B cell (primary cell): ENCODE data around the gene RPS28. TPM values are rescaled to one million over a fixed set of nuclear protein-coding genes. Genes with fewer than 3 reads are reported as not detected.

Source experiments
- ATAC-seq: fragments of 200-7000 bp; cut with Tn5 transposase; one replicate; pipeline ENCODE4 v1.10.0; 2021; ENCODE audit warnings: low read depth, mild to moderate bottlenecking, moderate number of reproducible peaks, moderate library complexity
- CTCF ChIA-PET: fragments of 350-600 bp; sonication (Branson Sonifier 250); formaldehyde crosslinking; loops from one replicate; lab custom pipeline; 2021; ENCODE audit warnings: antibody characterized with exemption, inconsistent platforms; lab: Charles Lee
- POLR2A ChIA-PET: fragments of 350-600 bp; sonication (Branson Sonifier 250); formaldehyde crosslinking; loops from one replicate; lab custom pipeline; 2021; ENCODE audit warnings: antibody characterized with exemption; lab: Charles Lee
- DNase-seq: peaks from one replicate; pipeline ENCODE4 v3.0.0; 2013
- H2AFZ ChIP-seq: 2 replicates; pipeline ENCODE4 v1.6.1; 2012; ENCODE audit warnings: mild to moderate bottlenecking, low read depth, low read length; ENCODE audit not compliant: insufficient read depth, poor library complexity, severe bottlenecking
- H3K27ac ChIP-seq, 2 donors: 1 replicate in 1 of 2; 2 replicates in 1 of 2; pipeline ENCODE4 v1.5.1; 2012 to 2013; ENCODE audit warnings: low read length in 2 of 2, mild to moderate bottlenecking in 2 of 2, moderate library complexity in 1 of 2
- H3K27me3 ChIP-seq, 4 experiments: fragments of 200-600 bp in 1 of 4; sonication (generic) in 1 of 4; replicated peaks in 1 of 4; 1 replicate in 2 of 4; 2 replicates in 2 of 4; pipeline versions ENCODE4 v1.6.1 to v1.7.0; 2013 to 2016; ENCODE audit warnings: low read length in 3 of 4, mild to moderate bottlenecking in 2 of 4, mixed read lengths in 1 of 4, moderate library complexity in 1 of 4; ENCODE audit not compliant: insufficient read depth in 4 of 4, control insufficient read depth in 3 of 4; ENCODE audit errors: control extremely low read depth in 1 of 4
- H3K36me3 ChIP-seq, 2 experiments: replicated peaks in 1 of 2; 1 replicate in 1 of 2; 2 replicates in 1 of 2; pipeline versions ENCODE4 v1.6.1 to v1.7.1; 2013; ENCODE audit warnings: low read length in 1 of 2; ENCODE audit not compliant: insufficient read depth in 2 of 2, control insufficient read depth in 1 of 2; ENCODE audit errors: control extremely low read depth in 1 of 2, extremely low read depth in 1 of 2
- H3K4me1 ChIP-seq, 2 donors: fragments of 200-600 bp in 1 of 2; sonication (generic) in 1 of 2; 1 replicate in 1 of 2; 2 replicates in 1 of 2; pipeline versions ENCODE4 v1.5.1 to v1.6.1; 2013 to 2017; ENCODE audit warnings: low read length in 2 of 2; ENCODE audit not compliant: control insufficient read depth in 2 of 2, insufficient read depth in 2 of 2
- H3K4me2 ChIP-seq: replicated peaks from 2 replicates; pipeline ENCODE3; 2012; ENCODE audit warnings: mild to moderate bottlenecking, low read depth, low read length; ENCODE audit not compliant: poor library complexity, severe bottlenecking
- H3K4me3 ChIP-seq, 5 experiments: fragments of 200-600 bp in 1 of 5; sonication (generic) in 1 of 5; 1 replicate in 3 of 5; 2 replicates in 2 of 5; pipeline versions ENCODE4 v1.5.1 to v1.7.0; 2011 to 2016; ENCODE audit warnings: low read length in 4 of 5, mild to moderate bottlenecking in 4 of 5, low read depth in 2 of 5, control low read depth in 1 of 5, moderate library complexity in 1 of 5; ENCODE audit not compliant: insufficient read depth in 1 of 5; ENCODE audit errors: control extremely low read depth in 1 of 5, extremely low read depth in 1 of 5
- H3K79me2 ChIP-seq: fragments of 200-600 bp; sonication (generic); one replicate; pipeline ENCODE4 v1.6.0; 2016; ENCODE audit warnings: low read length; ENCODE audit not compliant: control insufficient read depth, insufficient read depth
- H3K9ac ChIP-seq: fragments of 200-600 bp; sonication (generic); 2 replicates; pipeline ENCODE4 v1.6.1; 2017; ENCODE audit warnings: mild to moderate bottlenecking, low read length, moderate library complexity
- H3K9me3 ChIP-seq, 3 donors: one replicate each; pipeline versions ENCODE4 v1.6.1 to v1.7.1; 2013; ENCODE audit warnings: low read length in 2 of 3; ENCODE audit not compliant: control insufficient read depth in 2 of 3, insufficient read depth in 1 of 3; ENCODE audit errors: control extremely low read depth in 1 of 3
- H4K20me1 ChIP-seq: 2 replicates; pipeline ENCODE4 v1.6.0; 2012; ENCODE audit warnings: mild to moderate bottlenecking, low read length; ENCODE audit not compliant: insufficient read depth, control insufficient read depth, poor library complexity, severe bottlenecking
- H3K27ac Mint-ChIP-seq: one replicate; pipeline ENCODE4 v1.8.0; 2021; ENCODE audit warnings: mixed read lengths
- H3K27me3 Mint-ChIP-seq: one replicate; pipeline ENCODE4 v1.8.0; 2021; ENCODE audit warnings: mixed read lengths
- H3K4me1 Mint-ChIP-seq: one replicate; pipeline ENCODE4 v1.8.0; 2021; ENCODE audit warnings: mixed read lengths
- H3K4me3 Mint-ChIP-seq: one replicate; pipeline ENCODE4 v1.8.0; 2021; ENCODE audit warnings: mixed read lengths
- H3K9me3 Mint-ChIP-seq: one replicate; pipeline ENCODE4 v1.8.0; 2022; ENCODE audit warnings: mixed read lengths; ENCODE audit not compliant: insufficient read depth
- EZH2 ChIP-seq: IDR thresholded peaks from 2 replicates; pipeline ENCODE4 v1.6.1; 2012; ENCODE audit warnings: borderline replicate concordance, low read depth, mild to moderate bottlenecking, moderate library complexity, low read length; ENCODE audit not compliant: insufficient read depth, poor library complexity, severe bottlenecking
- WGBS: methylation state at CpG from one replicate; pipeline ENCODE4 v1.1.5; 2013; ENCODE audit warnings: missing lambda C conversion rate; ENCODE audit not compliant: insufficient coverage; 5-methylcytosine and 5-hydroxymethylcytosine counted together
- intact Hi-C: fragments of 100-400 bp; cut with micrococcal nuclease; formaldehyde crosslinking; loops from one replicate; pipeline ENCODE4 v1.10.0; 2022
- polyA plus RNA-seq: library from polyadenylated mRNA; depleted of rRNA; stranded (reverse); fragments of >200 nt; gene quantifications from 2 replicates; pipeline ENCODE4 v1.2.3, GENCODE V29; 2012
- total RNA-seq, 2 donors: library from RNA; stranded (reverse); fragments of 120-200 nt in 1 of 2; gene quantifications; 1 replicate in 1 of 2; 2 replicates in 1 of 2; pipeline versions ENCODE4 v1.2.3 to v1.2.4, GENCODE V29; 2013 to 2022
- TF ChIP-seq, protein P1 (sequence below): fragments of 200-600 bp; IDR thresholded peaks from one replicate; pipeline ENCODE4 v1.8.0; 2022; ENCODE audit warnings: antibody characterized with exemption, mild to moderate bottlenecking

RPS28 gene
- total and polyA plus RNA-seq, 2 donors (not counting 1 experiment from before 2014, with no cell fraction given): 1,800 to 2,579 TPM

DNA sequence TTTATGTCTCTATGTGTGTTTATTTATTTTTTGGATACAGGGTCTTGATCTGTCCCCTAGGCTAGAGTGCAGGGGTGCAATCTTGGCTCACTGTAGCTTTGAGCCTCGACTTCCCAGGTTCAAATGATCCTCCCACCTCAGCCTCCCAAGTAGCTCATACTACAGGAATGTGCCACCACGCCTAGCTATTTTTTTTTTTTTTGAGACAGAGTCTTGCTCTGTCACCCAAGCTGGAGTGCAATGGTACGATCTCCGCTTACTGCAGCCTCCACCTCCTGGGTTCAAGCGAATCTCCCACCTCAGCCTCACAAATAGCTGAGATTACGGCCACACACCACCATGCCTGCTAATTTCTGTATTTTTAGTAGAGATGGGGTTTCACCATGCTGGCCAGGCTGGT lies 37.7 kb downstream of the RPS28 start:
- H3K36me3 ChIP-seq: no peaks in the 10 kb centered on the region
- TF ChIP-seq, protein P1, sequence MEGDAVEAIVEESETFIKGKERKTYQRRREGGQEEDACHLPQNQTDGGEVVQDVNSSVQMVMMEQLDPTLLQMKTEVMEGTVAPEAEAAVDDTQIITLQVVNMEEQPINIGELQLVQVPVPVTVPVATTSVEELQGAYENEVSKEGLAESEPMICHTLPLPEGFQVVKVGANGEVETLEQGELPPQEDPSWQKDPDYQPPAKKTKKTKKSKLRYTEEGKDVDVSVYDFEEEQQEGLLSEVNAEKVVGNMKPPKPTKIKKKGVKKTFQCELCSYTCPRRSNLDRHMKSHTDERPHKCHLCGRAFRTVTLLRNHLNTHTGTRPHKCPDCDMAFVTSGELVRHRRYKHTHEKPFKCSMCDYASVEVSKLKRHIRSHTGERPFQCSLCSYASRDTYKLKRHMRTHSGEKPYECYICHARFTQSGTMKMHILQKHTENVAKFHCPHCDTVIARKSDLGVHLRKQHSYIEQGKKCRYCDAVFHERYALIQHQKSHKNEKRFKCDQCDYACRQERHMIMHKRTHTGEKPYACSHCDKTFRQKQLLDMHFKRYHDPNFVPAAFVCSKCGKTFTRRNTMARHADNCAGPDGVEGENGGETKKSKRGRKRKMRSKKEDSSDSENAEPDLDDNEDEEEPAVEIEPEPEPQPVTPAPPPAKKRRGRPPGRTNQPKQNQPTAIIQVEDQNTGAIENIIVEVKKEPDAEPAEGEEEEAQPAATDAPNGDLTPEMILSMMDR: no peak
- TF ChIP-seq EZH2: no peak
- ChIA-PET CTCF (interaction anchor here (0.9 kb wide), 1 partner anchor 25 kb away, joined by 5 read pairs; no protein-coding TSS in a partner anchor), POLR2A (no interaction called here)
- intact Hi-C loops: no loop called here
- H3K4me2 ChIP-seq: no peak overlapping the region
- peaks cover 0 to 26% (median 9%) of the 10 kb centered on the region in 4 experiments for H3K27me3 ChIP-seq
- H3K9me3 ChIP-seq: peaks cover 0 to 3% (median 0%) of the 10 kb centered on the region in 3 donors
- H4K20me1 ChIP-seq: no peaks in the 10 kb centered on the region
- no peak overlapping the region for H3K4me3 Mint-ChIP-seq
- WGBS: 93% methylated on average over 5 of the region's 6 CpGs
- H3K27ac ChIP-seq: no peak overlapping the region
- no peak overlapping the region for H3K4me3 ChIP-seq
- no peak for ATAC-seq
- H2AFZ ChIP-seq: no peak overlapping the region
- H3K4me1 ChIP-seq: peaks cover 9 to 12% of the 10 kb centered on the region in 2 donors
- peaks cover 8% of the 10 kb centered on the region for H3K4me1 Mint-ChIP-seq
- H3K9me3 Mint-ChIP-seq: peaks cover 3% of the 10 kb centered on the region
- H3K79me2 ChIP-seq: no peaks in the 10 kb centered on the region
- H3K27ac Mint-ChIP-seq: no peak overlapping the region
- H3K9ac ChIP-seq: no peak overlapping the region
- no peak for DNase-seq
- peaks cover 28% of the 10 kb centered on the region for H3K27me3 Mint-ChIP-seq

- no peak overlapping the region for H3K4me3 Mint-ChIP-seq
- POLR2A ChIA-PET: interaction anchor here (0.6 kb wide), 1 partner anchor 9 kb away, joined by 5 read pairs; no protein-coding TSS in a partner anchor
Observed at GRCh38 chr19:8360196-8360595, 38.9 kb downstream of the RPS28 start.

More at GRCh38 chr19:8360196-8360595, 38.9 kb downstream of the RPS28 start:
- peaks cover 10% of the 10 kb centered on the region for H3K4me1 Mint-ChIP-seq
- peaks cover 0 to 5% (median 0%) of the 10 kb centered on the region in 3 donors for H3K9me3 ChIP-seq
- H4K20me1 ChIP-seq: no peaks in the 10 kb centered on the region
- TF ChIP-seq EZH2: no peak
- TF ChIP-seq, protein P1: no peak
- H2AFZ ChIP-seq: no peak overlapping the region
- intact Hi-C loops: no loop called here
- H3K4me3 ChIP-seq: no peak overlapping the region
- DNase-seq: no peak
- H3K79me2 ChIP-seq: no peaks in the 10 kb centered on the region
- no peak overlapping the region for H3K9ac ChIP-seq
- no peak overlapping the region for H3K4me2 ChIP-seq
- CTCF ChIA-PET: interaction anchor here (1.1 kb wide), 1 partner anchor 187 kb away, joined by 3 read pairs; no protein-coding TSS in a partner anchor
- peaks cover 0 to 28% (median 9%) of the 10 kb centered on the region in 4 experiments for H3K27me3 ChIP-seq
- no peak overlapping the region for H3K27ac Mint-ChIP-seq
- WGBS: 93% methylated on average over 6 of the region's 8 CpGs
- H3K4me1 ChIP-seq: peaks cover 15 to 16% of the 10 kb centered on the region in 2 donors
- H3K9me3 Mint-ChIP-seq: peaks cover 3% of the 10 kb centered on the region
- no peaks in the 10 kb centered on the region for H3K36me3 ChIP-seq
- no peak overlapping the region for H3K27ac ChIP-seq
- no peak for ATAC-seq
- peaks cover 30% of the 10 kb centered on the region for H3K27me3 Mint-ChIP-seq
